Natural killer cell treated with Interleukin-12 subunit alpha and Interleukin-12 subunit beta and Interleukin-15 and Interleukin-18, amount 100 ng/mL, for 72 hours (primary cell): Measurements from ENCODE around the gene COMMD3. TPM values are rescaled to one million over a fixed set of nuclear protein-coding genes. Genes with fewer than 3 reads are reported as not detected.

Source experiments
- ATAC-seq, 2 donors: fragments of 150-1000 bp; cut with Tn5 transposase in 1 of 2; sonication (Bioruptor Pico), chemical (Tn5 transposase) in 1 of 2; 2 replicates each; pipeline ENCODE4 v1.10.0; 2021
- DNase-seq: peaks from one replicate; pipeline ENCODE4 v3.0.0; 2022; ENCODE audit warnings: low spot score
- H3K27ac Mint-ChIP-seq, 2 donors: 1 replicate in 1 of 2; 2 replicates in 1 of 2; pipeline ENCODE4 v1.8.0; 2022; ENCODE audit warnings: mixed read lengths in 2 of 2, mild to moderate bottlenecking in 1 of 2, moderate library complexity in 1 of 2
- H3K27me3 Mint-ChIP-seq, 2 donors: 1 replicate in 1 of 2; 2 replicates in 1 of 2; pipeline ENCODE4 v1.8.0; 2022; ENCODE audit warnings: mixed read lengths in 2 of 2
- H3K36me3 Mint-ChIP-seq: one replicate; pipeline ENCODE4 v1.8.0; 2022; ENCODE audit warnings: mixed read lengths
- H3K4me1 Mint-ChIP-seq, 2 donors: 1 replicate in 1 of 2; 2 replicates in 1 of 2; pipeline ENCODE4 v1.8.0; 2022; ENCODE audit warnings: low read depth in 2 of 2, mixed read lengths in 2 of 2, mild to moderate bottlenecking in 1 of 2
- H3K4me3 Mint-ChIP-seq: one replicate; pipeline ENCODE4 v1.8.0; 2022; ENCODE audit warnings: mixed read lengths
- H3K9me3 Mint-ChIP-seq: 2 replicates; pipeline ENCODE4 v1.8.0; 2022; ENCODE audit warnings: mixed read lengths
- total RNA-seq, 2 donors: library from RNA; stranded (reverse); gene quantifications; one replicate each; pipeline ENCODE4 v1.2.3, GENCODE V29; 2022

Gene COMMD3
- total RNA-seq, 2 donors from 2014 or later: 50.1 to 55.8 TPM

DNA sequence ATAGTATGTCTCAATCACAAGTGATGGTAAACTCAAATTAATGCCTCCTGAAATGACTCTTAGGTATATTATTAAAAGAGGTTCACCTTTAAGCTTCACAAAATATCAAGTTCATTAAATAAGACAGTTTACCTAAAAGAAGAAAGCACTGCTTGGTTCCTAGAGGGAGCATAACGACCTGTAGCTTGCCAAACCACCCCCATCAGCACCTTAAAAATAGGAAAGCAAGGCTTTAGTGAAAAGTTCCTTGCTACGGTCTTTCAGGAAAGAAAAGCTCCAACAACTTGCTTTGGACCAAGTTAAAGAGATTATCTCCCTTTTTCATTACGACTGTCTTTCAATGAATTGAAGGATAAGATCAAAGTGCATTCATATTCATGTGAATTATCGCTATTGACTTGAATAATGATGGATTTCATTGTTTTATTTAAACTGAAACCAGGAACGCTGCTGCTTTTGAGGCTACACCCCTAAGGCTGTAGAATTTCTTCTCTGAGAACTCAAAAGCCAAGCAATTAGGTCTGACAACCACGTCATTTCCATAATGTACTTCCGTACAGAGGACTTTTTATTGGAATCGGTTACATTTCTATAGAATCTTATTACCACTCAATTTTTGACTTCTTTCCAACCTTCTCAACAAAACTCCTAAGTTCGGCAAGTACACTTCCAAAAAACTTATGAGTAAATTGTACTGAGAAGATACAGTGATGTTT is 22.2 kb downstream of the COMMD3 start:
- Mint-ChIP-seq H3K4me3 (peak overlapping the region; percentile 66), H3K4me1 (peaks cover 25 to 36% of the 10 kb centered on the region in 2 donors), H3K36me3 (peaks cover 6% of the 10 kb centered on the region), H3K9me3 (peaks cover 3% of the 10 kb centered on the region), H3K27ac (peak overlapping the region in 1 of 2 donors; percentile 86), H3K27me3 (peaks cover 12 to 44% of the 10 kb centered on the region in 2 donors)
- no peak for ATAC-seq
- no peak for DNase-seq

DNA sequence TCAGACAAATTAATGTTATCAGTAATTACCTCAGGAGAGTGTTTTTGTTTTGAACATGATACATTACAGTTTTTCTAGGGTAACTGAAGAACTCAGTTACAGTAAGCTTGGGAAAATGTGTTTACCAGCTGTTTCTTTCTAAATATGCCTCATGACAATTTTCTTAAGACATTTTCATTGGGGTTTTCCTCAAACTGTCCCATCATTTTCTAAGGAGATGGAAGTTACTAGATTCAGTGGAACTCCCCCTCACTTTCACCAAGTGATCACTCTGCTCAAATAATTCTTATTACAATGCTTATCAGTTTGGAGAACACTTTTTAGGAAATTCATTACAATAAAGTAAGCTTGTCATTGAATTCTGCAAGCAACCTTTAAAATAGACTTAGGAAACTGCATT is 22.7 kb downstream of the COMMD3 start:
- Mint-ChIP-seq H3K4me3 (peak overlapping the region; percentile 90), H3K9me3 (no peaks in the 10 kb centered on the region), H3K36me3 (no peaks in the 10 kb centered on the region), H3K27me3 (peaks cover 13 to 49% of the 10 kb centered on the region in 2 donors), H3K27ac (peak overlapping the region; percentile 86 to 95), H3K4me1 (peaks cover 19 to 34% of the 10 kb centered on the region in 2 donors)
- DNase-seq (no peak), ATAC-seq (no peak)

DNA sequence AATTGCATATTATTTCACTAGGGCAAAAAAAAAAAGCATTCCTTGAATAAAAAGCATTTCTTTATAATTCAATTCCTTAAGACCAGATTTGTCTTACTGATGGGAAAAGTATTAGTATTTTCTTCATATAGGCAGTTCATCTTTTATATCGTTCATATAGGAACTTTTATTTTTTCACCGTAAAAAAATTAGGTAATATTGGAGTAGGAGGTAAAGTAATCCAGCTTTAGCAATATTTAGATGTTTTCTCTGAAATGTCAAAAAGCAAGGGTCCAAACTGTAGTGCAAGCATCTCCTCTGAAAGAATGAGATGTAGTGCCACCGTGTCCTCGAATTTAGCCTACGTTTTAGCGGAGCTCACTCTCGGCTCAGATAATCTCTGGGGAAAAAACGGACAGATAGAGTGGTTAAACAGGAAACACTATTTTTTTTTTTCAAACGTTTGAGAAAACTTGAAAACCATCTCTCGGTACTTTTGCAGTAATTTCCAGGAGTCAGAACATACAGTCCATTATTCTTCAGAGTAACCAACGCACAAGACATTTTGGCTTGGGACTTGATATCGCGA is 23.7 kb downstream of the COMMD3 start:
- Mint-ChIP-seq H3K36me3 (peaks cover 6% of the 10 kb centered on the region), H3K27ac (peak overlapping the region; percentile 86 to 95), H3K4me3 (peak overlapping the region; percentile 90), H3K27me3 (peaks cover 21 to 59% of the 10 kb centered on the region in 2 donors), H3K4me1 (peaks cover 26 to 35% of the 10 kb centered on the region in 2 donors), H3K9me3 (no peaks in the 10 kb centered on the region)
- DNase-seq (no peak), ATAC-seq (no peak)

DNA sequence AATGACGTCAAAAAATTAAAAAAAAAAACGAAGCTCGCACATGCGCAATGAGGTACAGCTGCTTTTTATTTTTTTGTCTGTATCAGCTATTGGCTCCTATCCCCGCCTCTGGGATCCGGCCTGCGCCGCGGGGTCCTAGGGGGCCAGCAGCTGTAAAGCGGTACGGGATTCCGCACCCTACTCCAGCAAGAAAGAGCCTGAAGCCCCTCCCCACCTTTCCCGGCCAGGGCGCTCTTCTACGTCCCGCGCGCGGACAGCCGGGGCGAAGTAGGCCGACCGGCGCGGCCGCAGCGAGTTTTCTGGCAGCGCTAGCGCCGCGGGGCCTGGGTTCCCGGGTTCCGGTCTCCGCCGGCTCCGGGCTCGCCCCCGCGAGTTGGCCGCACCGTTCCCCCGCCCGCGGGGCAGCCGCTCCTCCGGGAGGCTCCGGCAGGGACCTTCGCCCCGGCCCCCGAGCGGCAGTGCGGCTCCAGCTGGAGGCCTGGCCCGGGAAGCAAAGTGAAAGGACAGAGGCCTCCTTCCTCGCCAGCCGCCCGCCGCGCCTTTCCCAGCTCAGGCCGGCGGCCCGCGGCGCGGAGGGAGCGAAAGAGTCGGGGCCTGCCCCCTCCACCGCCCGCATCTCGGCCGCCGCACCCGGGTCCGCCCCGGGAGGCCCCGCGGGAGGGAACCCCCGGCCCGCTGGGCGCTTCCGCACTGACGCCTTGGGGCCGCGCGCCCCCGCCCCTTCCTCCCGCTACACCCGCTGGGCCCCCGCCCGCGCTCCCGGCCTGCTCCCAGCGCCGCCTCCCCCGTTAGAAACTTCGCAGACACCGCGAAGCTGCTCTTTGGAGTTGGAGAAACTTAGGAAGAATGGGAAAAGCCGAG is 24.4 kb downstream of the COMMD3 start:
- H3K27me3 Mint-ChIP-seq: peaks cover 23 to 61% of the 10 kb centered on the region in 2 donors
- peaks cover 28 to 35% of the 10 kb centered on the region in 2 donors for H3K4me1 Mint-ChIP-seq
- peak; percentile 81 to 87 for ATAC-seq
- H3K4me3 Mint-ChIP-seq: peak overlapping the region; percentile 90
- DNase-seq: peak; percentile 88
- H3K27ac Mint-ChIP-seq: peak overlapping the region; percentile 86 to 95
- H3K36me3 Mint-ChIP-seq: peaks cover 6% of the 10 kb centered on the region
- no peaks in the 10 kb centered on the region for H3K9me3 Mint-ChIP-seq

DNA sequence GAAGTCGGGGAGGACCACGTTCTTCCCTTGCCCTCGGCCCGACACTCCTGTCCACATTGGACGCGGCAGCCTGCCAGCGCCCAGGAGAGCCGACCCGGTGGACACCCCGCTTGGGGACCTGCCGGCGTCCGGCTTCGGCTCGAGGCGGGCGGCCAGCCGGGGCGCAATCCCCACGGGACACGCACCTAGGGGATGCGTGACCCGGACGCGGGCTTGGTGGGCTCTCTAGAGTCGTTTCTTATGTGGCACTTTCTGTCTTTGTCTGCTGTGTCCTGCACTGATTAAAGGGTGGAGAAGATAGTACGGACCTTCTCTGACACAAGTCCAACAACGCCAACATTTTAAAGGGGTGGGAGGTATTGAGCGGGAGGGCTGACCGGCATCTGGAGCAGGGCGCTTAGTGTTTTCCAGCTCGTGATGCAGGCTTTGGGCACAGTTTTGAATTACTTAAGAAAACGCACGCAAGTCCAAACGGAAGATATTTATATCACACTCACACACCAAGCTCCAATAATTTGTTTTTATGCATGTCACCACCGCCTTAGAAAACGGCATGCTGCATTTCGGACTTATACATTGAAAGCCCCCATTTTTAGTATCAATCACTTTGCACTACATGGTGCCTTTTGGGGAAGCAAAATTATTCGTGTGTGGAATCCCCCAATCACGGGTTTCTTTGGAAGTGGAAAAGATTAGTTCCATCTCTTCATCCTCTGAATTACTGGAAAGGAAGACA is 25.2 kb downstream of the COMMD3 start:
- no peak for DNase-seq
- no peaks in the 10 kb centered on the region for H3K9me3 Mint-ChIP-seq
- peaks cover 29 to 67% of the 10 kb centered on the region in 2 donors for H3K27me3 Mint-ChIP-seq
- H3K4me3 Mint-ChIP-seq: peak overlapping the region; percentile 71
- peak overlapping the region; percentile 21 to 50 for H3K27ac Mint-ChIP-seq
- peaks cover 9% of the 10 kb centered on the region for H3K36me3 Mint-ChIP-seq
- peaks cover 32 to 41% of the 10 kb centered on the region in 2 donors for H3K4me1 Mint-ChIP-seq
- peak; percentile 20 to 34 for ATAC-seq

DNA sequence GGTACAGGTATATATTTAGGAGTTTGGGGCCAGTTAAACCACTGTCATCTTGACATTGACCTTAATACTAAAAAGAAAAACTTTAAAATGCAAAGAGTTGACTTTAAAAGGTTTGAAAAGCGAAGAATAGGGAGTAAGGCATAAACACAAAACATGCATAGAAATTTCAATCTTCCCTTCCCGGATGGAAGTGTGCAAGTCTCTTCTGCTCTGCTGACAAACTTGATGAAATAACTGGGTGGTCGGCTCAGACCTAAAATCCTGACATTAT is 25.7 kb downstream of the COMMD3 start:
- peak overlapping the region; percentile 71 for H3K4me3 Mint-ChIP-seq
- H3K27ac Mint-ChIP-seq: peak overlapping the region; percentile 21 to 50
- DNase-seq: no peak
- no peak for ATAC-seq
- peaks cover 31 to 72% of the 10 kb centered on the region in 2 donors for H3K27me3 Mint-ChIP-seq
- H3K9me3 Mint-ChIP-seq: no peaks in the 10 kb centered on the region
- H3K4me1 Mint-ChIP-seq: peaks cover 34 to 40% of the 10 kb centered on the region in 2 donors
- H3K36me3 Mint-ChIP-seq: peaks cover 12% of the 10 kb centered on the region

DNA sequence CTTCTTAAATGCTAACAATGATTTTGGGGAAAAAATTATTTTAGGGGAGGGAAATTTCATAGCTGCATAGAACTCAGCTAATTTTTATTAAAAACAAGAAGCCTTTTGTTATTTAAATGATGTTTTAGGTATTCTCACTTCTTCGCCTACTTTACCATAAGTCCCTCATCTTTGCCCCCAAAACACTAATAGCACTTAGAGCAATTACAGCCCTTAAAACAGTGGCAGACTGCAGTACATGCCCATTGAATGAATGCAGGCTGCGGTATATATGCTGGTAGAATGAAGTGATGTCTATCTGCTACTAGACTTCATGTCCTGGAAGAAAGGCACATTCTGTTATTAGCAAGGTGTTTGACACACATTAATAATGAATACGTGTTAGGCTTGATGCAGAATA is 26.2 kb downstream of the COMMD3 start:
- no peaks in the 10 kb centered on the region for H3K9me3 Mint-ChIP-seq
- H3K27me3 Mint-ChIP-seq: peaks cover 35 to 72% of the 10 kb centered on the region in 2 donors
- peaks cover 12% of the 10 kb centered on the region for H3K36me3 Mint-ChIP-seq
- peak overlapping the region; percentile 21 for H3K4me3 Mint-ChIP-seq
- H3K27ac Mint-ChIP-seq: no peak overlapping the region
- peaks cover 31 to 36% of the 10 kb centered on the region in 2 donors for H3K4me1 Mint-ChIP-seq
- DNase-seq (no peak), ATAC-seq (no peak)

DNA sequence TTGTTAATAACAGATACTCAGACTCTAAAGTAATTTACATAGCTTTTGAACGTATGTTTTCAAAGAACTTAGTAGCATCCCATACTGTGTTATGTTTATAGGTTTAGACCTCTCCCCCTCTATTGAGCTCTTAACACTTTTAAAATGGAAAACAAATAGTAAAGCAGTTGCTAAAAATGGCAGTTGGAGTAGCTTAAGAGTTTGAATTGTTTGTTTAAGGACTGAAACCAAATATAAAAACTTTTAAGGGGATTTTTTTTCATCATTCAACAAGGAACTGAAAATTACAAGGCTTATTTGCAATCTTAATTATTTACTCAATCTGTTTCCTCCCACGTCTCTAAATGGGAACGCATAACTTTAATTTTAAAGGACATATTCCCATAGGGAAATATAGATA is 27.5 kb downstream of the COMMD3 start:
- ATAC-seq: no peak

DNA sequence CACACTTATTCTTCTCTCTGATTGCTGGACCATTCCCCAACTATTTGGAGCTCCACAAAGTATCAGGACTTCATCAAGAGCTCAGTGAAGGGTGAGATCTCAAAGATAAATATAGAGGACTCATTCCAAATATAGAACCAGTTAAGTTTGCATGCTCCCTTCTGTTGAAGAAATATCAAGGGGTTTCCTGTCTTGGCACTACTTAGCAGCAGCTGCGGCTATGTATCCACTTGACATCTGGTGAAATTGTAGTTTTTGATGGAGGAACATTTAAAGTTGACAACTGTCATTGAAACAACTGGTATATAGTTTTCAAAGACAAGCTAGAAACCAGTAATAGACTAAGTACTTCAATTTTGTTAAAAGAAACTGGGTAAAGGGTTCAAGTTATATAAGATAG is 28.1 kb downstream of the COMMD3 start:
- H3K27me3 Mint-ChIP-seq: peaks cover 35 to 56% of the 10 kb centered on the region in 2 donors
- no peak overlapping the region for H3K27ac Mint-ChIP-seq
- no peak for ATAC-seq
- peaks cover 24 to 26% of the 10 kb centered on the region in 2 donors for H3K4me1 Mint-ChIP-seq
- peak overlapping the region; percentile 68 for H3K4me3 Mint-ChIP-seq
- H3K9me3 Mint-ChIP-seq: no peaks in the 10 kb centered on the region
- no peak for DNase-seq
- peaks cover 12% of the 10 kb centered on the region for H3K36me3 Mint-ChIP-seq

More for the DNA sequence above, 27.5 kb downstream of the COMMD3 start:
- DNase-seq: no peak
- H3K27ac Mint-ChIP-seq: peak overlapping the region in 1 of 2 donors; percentile 28
- H3K36me3 Mint-ChIP-seq: peaks cover 12% of the 10 kb centered on the region
- no peaks in the 10 kb centered on the region for H3K9me3 Mint-ChIP-seq
- peaks cover 35 to 58% of the 10 kb centered on the region in 2 donors for H3K27me3 Mint-ChIP-seq
- no peak overlapping the region for H3K4me3 Mint-ChIP-seq
- peaks cover 27 to 29% of the 10 kb centered on the region in 2 donors for H3K4me1 Mint-ChIP-seq

DNA sequence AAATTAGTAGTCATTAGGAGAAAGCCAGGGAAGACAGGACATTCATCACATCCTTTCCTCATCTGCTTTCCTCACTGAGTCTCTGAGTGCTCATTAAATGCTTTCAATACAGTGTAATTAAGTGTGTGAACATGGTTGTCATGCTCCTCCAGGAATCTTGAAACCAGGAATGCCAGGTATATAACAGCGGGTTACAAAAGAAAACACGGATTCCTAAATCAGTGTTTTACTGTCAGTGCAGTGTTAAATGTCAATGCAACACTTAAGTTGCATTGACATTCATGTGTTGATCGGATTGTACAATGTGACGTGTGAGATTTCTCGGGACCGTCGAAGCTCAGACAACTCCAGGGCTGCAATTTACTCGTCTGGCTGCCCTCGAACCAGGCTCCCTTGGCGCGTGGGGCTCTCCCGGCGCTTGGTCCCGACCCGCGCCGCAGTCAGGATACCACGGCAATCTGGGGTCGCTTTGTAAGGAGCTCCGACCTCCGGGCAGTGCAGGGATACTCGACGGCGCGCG is 28.7 kb downstream of the COMMD3 start:
- no peak overlapping the region for H3K27ac Mint-ChIP-seq
- peak overlapping the region; percentile 68 for H3K4me3 Mint-ChIP-seq
- no peaks in the 10 kb centered on the region for H3K9me3 Mint-ChIP-seq
- DNase-seq: no peak
- no peak for ATAC-seq
- peaks cover 12% of the 10 kb centered on the region for H3K36me3 Mint-ChIP-seq
- peaks cover 18 to 25% of the 10 kb centered on the region in 2 donors for H3K4me1 Mint-ChIP-seq
- H3K27me3 Mint-ChIP-seq: peaks cover 35 to 56% of the 10 kb centered on the region in 2 donors

DNA sequence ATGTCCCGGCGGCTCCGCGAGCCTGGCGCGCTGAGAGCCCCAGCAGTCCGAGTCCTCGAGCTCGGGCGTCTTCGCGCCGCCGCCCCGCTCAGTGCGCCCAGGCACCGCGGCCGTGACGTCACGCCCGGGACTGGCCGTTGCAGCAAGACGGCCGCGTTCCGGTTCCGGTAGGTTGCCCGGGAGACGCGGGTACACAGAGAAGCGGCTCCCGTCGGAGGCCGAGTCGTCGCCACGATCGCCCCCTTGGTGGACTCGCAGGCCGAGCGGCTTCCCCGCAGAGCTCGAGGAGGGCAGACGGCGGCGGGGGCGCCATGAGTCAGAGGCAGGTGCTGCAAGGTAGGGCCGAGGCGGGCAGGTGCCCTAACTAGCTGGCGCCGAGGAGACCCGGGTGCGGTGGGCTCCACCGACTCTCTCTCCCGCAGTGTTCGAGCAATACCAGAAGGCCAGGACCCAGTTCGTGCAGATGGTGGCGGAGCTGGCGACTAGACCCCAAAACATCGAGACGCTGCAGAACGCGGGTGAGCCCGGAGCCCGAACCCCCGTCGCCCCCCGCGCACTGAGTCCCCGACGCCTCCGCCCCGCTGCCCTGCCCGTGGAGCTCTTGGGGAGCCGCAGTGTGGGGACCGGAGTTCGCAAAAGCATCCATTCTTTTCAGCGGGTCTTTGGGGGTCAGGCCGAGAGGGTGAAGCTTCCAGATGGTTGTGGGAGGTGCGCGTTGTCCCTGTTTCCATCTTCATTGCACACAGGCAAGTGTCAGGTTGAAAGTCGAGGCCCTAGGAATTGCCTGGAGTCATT is 29.3 kb downstream of the COMMD3 start, which contains the start of gene SPAG6:
Gene SPAG6 (plus strand): TSS at position 196 of the 795 bp plus-strand sequence. CDS start 116 bp downstream, at position 312.
- H3K27ac Mint-ChIP-seq: no peak within 1 kb of the TSS
- peak within 1 kb of the TSS; percentile 68 for H3K4me3 Mint-ChIP-seq
- H3K27me3 Mint-ChIP-seq: peaks cover 35 to 56% of the 10 kb centered on the region in 2 donors
- DNase-seq (peak; percentile 87), ATAC-seq (peak; percentile 66 to 82)
- H3K36me3 Mint-ChIP-seq: peaks cover 12% of the 10 kb centered on the region
- H3K9me3 Mint-ChIP-seq: no peaks in the 10 kb centered on the region
- peaks cover 13 to 20% of the 10 kb centered on the region in 2 donors for H3K4me1 Mint-ChIP-seq

DNA sequence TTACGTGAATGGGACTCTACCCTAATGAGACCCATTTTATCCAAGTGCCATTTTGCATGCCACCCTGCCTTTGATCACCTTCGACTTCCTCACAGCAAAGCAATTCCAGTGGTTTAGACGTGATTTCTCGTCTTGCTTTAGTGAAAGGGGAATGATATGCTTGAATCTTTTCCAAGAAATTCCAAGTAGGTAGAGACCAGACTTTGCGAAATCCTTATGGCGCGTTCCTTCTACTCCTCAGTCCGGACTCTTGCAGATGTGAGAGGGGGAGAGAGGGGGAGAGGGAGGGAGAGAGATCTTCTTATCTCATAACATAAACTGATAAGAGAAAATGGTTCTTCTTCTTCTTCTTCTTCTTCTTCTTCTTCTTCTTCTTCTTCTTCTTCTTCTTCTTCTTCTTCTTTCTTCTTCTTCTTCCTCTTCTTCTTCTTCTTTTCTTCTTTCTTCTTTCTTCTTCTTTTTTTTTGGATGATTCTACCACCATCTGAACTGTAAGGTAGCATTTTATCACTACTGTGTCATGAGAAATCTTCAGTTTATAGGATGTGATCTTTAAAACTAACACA is 30.0 kb downstream of the COMMD3 start:
- Mint-ChIP-seq H3K27me3 (peaks cover 35 to 54% of the 10 kb centered on the region in 2 donors), H3K4me3 (peak overlapping the region; percentile 58), H3K9me3 (no peaks in the 10 kb centered on the region), H3K36me3 (peaks cover 12% of the 10 kb centered on the region), H3K4me1 (peaks cover 13 to 20% of the 10 kb centered on the region in 2 donors), H3K27ac (no peak overlapping the region)
- DNase-seq (no peak), ATAC-seq (no peak)
